Tongue (tissue), 3 donors: ENCODE measurements around the gene WFDC1. TPM values are rescaled to one million over a fixed set of nuclear protein-coding genes. Genes with fewer than 3 reads are reported as not detected.

Experiments used
- DNase-seq: peaks from one replicate; pipeline ENCODE4 v3.0.0-alpha.2; 2015
- small RNA-seq: library from RNA; depleted of rRNA; stranded (forward); fragments of <200 nt; gene quantifications from one replicate; pipeline ENCODE3, GENCODE V24; 2014; ENCODE audit warnings: low replicate concordance
- total RNA-seq: library from RNA; depleted of rRNA; stranded (reverse); fragments of >200 nt; gene quantifications from one replicate; pipeline ENCODE4 v1.2.3, GENCODE V29; 2014

WFDC1 gene
- total RNA-seq, 1 donor from 2014 or later = 4.8 TPM

DNA sequence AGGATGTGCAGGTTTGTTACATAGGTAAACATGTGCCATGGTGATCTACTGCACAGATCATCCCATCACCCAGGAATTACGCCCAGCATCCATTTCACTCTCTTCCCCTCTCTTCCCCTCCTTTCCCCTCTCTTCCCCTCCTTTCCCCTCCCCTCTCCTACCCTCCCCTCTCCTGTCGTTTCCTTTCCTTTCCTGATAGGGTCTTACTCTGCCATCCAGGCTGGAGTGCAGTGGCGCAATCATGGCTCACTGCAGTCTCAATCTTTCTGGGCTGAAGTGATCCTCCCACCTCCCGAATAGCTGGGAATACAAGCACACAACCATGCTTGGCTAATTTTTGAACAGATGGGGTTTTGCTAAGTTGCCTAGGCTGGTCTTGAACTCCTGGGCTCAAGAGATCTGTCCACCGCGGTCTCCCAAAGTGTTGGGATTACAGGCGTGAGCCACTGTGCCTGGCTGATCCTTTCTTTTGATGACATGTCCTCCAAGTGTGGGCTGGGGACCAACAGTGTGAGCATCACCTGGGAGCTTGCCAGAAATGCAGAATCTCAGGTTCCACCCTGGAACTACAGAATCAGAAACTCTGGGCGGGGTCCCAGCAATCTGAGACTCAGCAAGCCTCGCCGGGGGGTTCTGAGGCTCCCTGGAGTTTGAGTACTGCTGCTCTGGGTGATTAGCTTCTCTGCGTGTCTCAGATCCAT, 84.5 kb downstream of the WFDC1 start:
- DNase-seq = no peak

Small RNA genes within 50 kb of the gene (small RNA-seq; reads per million reads assigned to genes)
- gene RNA5SP433 = not detected

Other genes starting within 250 kb of the WFDC1 start
- 96.9 TPM for gene MBTPS1, start 177.9 kb upstream of the WFDC1 start, total RNA-seq
- 25.3 TPM for gene HSDL1, start 149.7 kb upstream of the WFDC1 start, total RNA-seq
- 0.10 TPM for gene DNAAF1, start 149.6 kb upstream of the WFDC1 start, total RNA-seq
- gene TAF1C, start 107.8 kb upstream of the WFDC1 start, total RNA-seq = 39.4 TPM
- 0.31 TPM for gene ADAD2, start 103.7 kb upstream of the WFDC1 start, total RNA-seq
- not detected for gene KCNG4, start 54.9 kb upstream of the WFDC1 start, total RNA-seq
- 5.7 TPM for gene ATP2C2, start 73.7 kb downstream of the WFDC1 start, total RNA-seq
- gene MEAK7, start 209.8 kb downstream of the WFDC1 start, total RNA-seq = 15.6 TPM